OCI-LY7 (cell line): ENCODE data around the gene SLC13A3. TPM values are rescaled to one million over a fixed set of nuclear protein-coding genes. Genes with fewer than 3 reads are reported as not detected.

Experiments used
- BruUV-seq: library from RNA; stranded (reverse); fragments of 400-500 nt; replicated peaks from 2 replicates; lab custom pipeline; 2021; lab: Mats Ljungman, UMichigan
- CTCF ChIA-PET: fragments of 300-600 bp; sonication (Branson Sonifier 250); formaldehyde crosslinking; loops from one replicate; lab custom pipeline; 2022; ENCODE audit warnings: antibody characterized with exemption; ENCODE audit not compliant: unreplicated experiment; lab: Charles Lee
- POLR2A ChIA-PET: fragments of 300-600 bp; sonication (Branson Sonifier 250); formaldehyde crosslinking; loops from one replicate; lab custom pipeline; 2022; ENCODE audit warnings: antibody characterized with exemption; lab: Charles Lee
- DNase-seq: peaks from one replicate; pipeline ENCODE4 v3.0.0-alpha.2; 2015; ENCODE audit warnings: low spot score
- H2AFZ ChIP-seq: fragments of 200-600 bp; sonication (generic), shearing (Covaris generic); 2 replicates; pipeline ENCODE4 v1.6.1; 2014; ENCODE audit warnings: mild to moderate bottlenecking, antibody characterized with exemption, low read length, moderate library complexity
- H3K27ac ChIP-seq: fragments of 200-600 bp; sonication (generic); 2 replicates; pipeline ENCODE4 v1.5.1; 2014; ENCODE audit warnings: mixed run types, low read depth, mild to moderate bottlenecking, moderate library complexity, low read length, inconsistent platforms; ENCODE audit not compliant: poor library complexity, severe bottlenecking
- H3K36me3 ChIP-seq: fragments of 200-600 bp; sonication (generic); 2 replicates; pipeline ENCODE4 v1.6.1; 2014; ENCODE audit warnings: mild to moderate bottlenecking, antibody characterized with exemption, low read length, moderate library complexity, mixed read lengths; ENCODE audit not compliant: insufficient read depth
- H3K4me1 ChIP-seq: fragments of 200-600 bp; sonication (generic); 2 replicates; pipeline ENCODE4 v1.5.1; 2014; ENCODE audit warnings: mild to moderate bottlenecking, low read length; ENCODE audit not compliant: insufficient read depth, poor library complexity, severe bottlenecking
- H3K4me2 ChIP-seq: fragments of 200-600 bp; sonication (generic); 2 replicates; pipeline ENCODE4 v1.6.1; 2014; ENCODE audit warnings: mild to moderate bottlenecking, low read length
- H3K4me3 ChIP-seq: fragments of 200-600 bp; sonication (generic); 2 replicates; pipeline ENCODE4 v1.5.1; 2014; ENCODE audit warnings: mild to moderate bottlenecking, low read depth, low read length; ENCODE audit not compliant: poor library complexity, severe bottlenecking
- H3K79me2 ChIP-seq: fragments of 200-600 bp; sonication (generic); 2 replicates; pipeline ENCODE4 v1.6.1; 2016; ENCODE audit warnings: low read depth, mild to moderate bottlenecking, low read length, moderate library complexity, mixed read lengths; ENCODE audit not compliant: insufficient read depth
- H3K9me2 ChIP-seq: fragments of 200-600 bp; sonication (generic); 2 replicates; pipeline ENCODE4 v1.6.1; 2016; ENCODE audit warnings: mild to moderate bottlenecking, low read length, mixed read lengths; ENCODE audit not compliant: insufficient read depth
- H3K9me3 ChIP-seq: fragments of 200-600 bp; sonication (generic); 2 replicates; pipeline ENCODE4 v1.6.1; 2014; ENCODE audit warnings: mild to moderate bottlenecking, mixed run types, low read length, mixed read lengths
- H4K20me1 ChIP-seq: fragments of 200-600 bp; sonication (generic); 2 replicates; pipeline ENCODE4 v1.6.1; 2014; ENCODE audit warnings: mild to moderate bottlenecking, antibody characterized with exemption, low read length, moderate library complexity, mixed read lengths; ENCODE audit not compliant: insufficient read depth
- CTCF ChIP-seq: fragments of 200-600 bp; sonication (generic); conservative IDR thresholded peaks from 2 replicates; pipeline ENCODE4 v1.5.1; 2014; ENCODE audit warnings: mild to moderate bottlenecking, antibody characterized with exemption, low read length, moderate library complexity, mixed read lengths
- EZH2phosphoT487 ChIP-seq: fragments of 200-600 bp; sonication (generic); IDR thresholded peaks from 2 replicates; pipeline ENCODE4 v1.6.1; 2018; ENCODE audit warnings: low read depth, borderline replicate concordance, mild to moderate bottlenecking, mixed run types, antibody characterized with exemption, low read length, moderate library complexity, mixed read lengths
- intact Hi-C: fragments of 100-400 bp; cut with micrococcal nuclease; formaldehyde crosslinking; loops from one replicate; pipeline ENCODE4 v1.10.0; 2022; ENCODE audit not compliant: unreplicated experiment
- total RNA-seq, 2 experiments: library from RNA; depleted of rRNA in 1 of 2; stranded (reverse); fragments of >200 nt in 1 of 2; shearing (Covaris generic) in 1 of 2; gene quantifications; 2 replicates each; pipeline ENCODE4 v1.2.3, GENCODE V29; 2014 to 2022

Gene SLC13A3
- total RNA-seq, 2 experiments from 2014 or later, result not detected

GRCh38 chr20:46637427-46638133, 13.7 kb downstream of the SLC13A3 start:
- Histone ChIP-seq H3K27ac (no peak overlapping the region), H3K4me2 (no peak overlapping the region), H4K20me1 (no peaks in the 10 kb centered on the region), H3K4me1 (no peaks in the 10 kb centered on the region), H2AFZ (no peak overlapping the region), H3K9me2 (no peaks in the 10 kb centered on the region), H3K79me2 (no peaks in the 10 kb centered on the region), H3K4me3 (no peak overlapping the region), H3K36me3 (no peaks in the 10 kb centered on the region), H3K9me3 (no peaks in the 10 kb centered on the region)
- CTCF ChIA-PET, result no interaction called here
- TF ChIP-seq CTCF (no peak), EZH2phosphoT487 (no peak)
- no TSS peak for BruUV-seq
- no peak for DNase-seq
- POLR2A ChIA-PET, result no interaction called here
- intact Hi-C loops, result no loop called here

GRCh38 chr20:46637020-46637419, 14.2 kb downstream of the SLC13A3 start:
- Histone ChIP-seq H3K36me3 (no peaks in the 10 kb centered on the region), H3K79me2 (no peaks in the 10 kb centered on the region), H3K4me1 (no peaks in the 10 kb centered on the region), H3K27ac (no peak overlapping the region), H3K4me2 (no peak overlapping the region), H2AFZ (no peak overlapping the region), H4K20me1 (no peaks in the 10 kb centered on the region), H3K4me3 (no peak overlapping the region), H3K9me2 (no peaks in the 10 kb centered on the region), H3K9me3 (no peaks in the 10 kb centered on the region)
- TF ChIP-seq CTCF (no peak), EZH2phosphoT487 (no peak)
- intact Hi-C loops, result no loop called here
- POLR2A ChIA-PET, result no interaction called here
- CTCF ChIA-PET, result no interaction called here
- no peak for DNase-seq
- BruUV-seq, result no TSS peak

GRCh38 chr20:46636514-46636913, 14.7 kb downstream of the SLC13A3 start:
- no peaks in the 10 kb centered on the region for H3K36me3 ChIP-seq
- no peaks in the 10 kb centered on the region for H3K9me3 ChIP-seq
- BruUV-seq, result no TSS peak
- CTCF ChIA-PET, result no interaction called here
- POLR2A ChIA-PET, result no interaction called here
- H4K20me1 ChIP-seq, result no peaks in the 10 kb centered on the region
- intact Hi-C loops, result no loop called here
- TF ChIP-seq EZH2phosphoT487 (no peak), CTCF (no peak)
- no peak overlapping the region for H3K4me3 ChIP-seq
- no peak overlapping the region for H2AFZ ChIP-seq
- H3K27ac ChIP-seq, result no peak overlapping the region
- DNase-seq, result no peak
- H3K9me2 ChIP-seq, result no peaks in the 10 kb centered on the region
- no peaks in the 10 kb centered on the region for H3K4me1 ChIP-seq
- no peaks in the 10 kb centered on the region for H3K79me2 ChIP-seq
- H3K4me2 ChIP-seq, result no peak overlapping the region
